HEK293 (cell line): Measurements from ENCODE around the gene UTP18.

Experiments used
- CTCF ChIA-PET: fragments of 350-600 bp; formaldehyde crosslinking; extraction: SDS; loops from one replicate; lab custom pipeline; 2021; ENCODE audit warnings: antibody characterized with exemption; lab: Yijun Ruan, JAX
- POLR2A ChIA-PET: fragments of 300-600 bp; formaldehyde crosslinking; extraction: SDS; loops from one replicate; lab custom pipeline; 2020; ENCODE audit warnings: antibody characterized with exemption, inconsistent platforms; lab: Yijun Ruan, JAX
- H3K27ac ChIP-seq: fragments of 200-500 bp; sonication (Bioruptor generic); 2 replicates; pipeline ENCODE4 v1.5.1; 2014; ENCODE audit warnings: low read depth, low read length, control low read depth, inconsistent platforms; ENCODE audit errors: extremely low read depth
- H3K36me3 ChIP-seq, 2 experiments: fragments of 200-500 bp in 1 of 2; sonication (Bioruptor generic) in 1 of 2; 1 replicate in 1 of 2; 2 replicates in 1 of 2; pipeline ENCODE4 v1.5.1; 2014 to 2017; ENCODE audit warnings: inconsistent platforms in 2 of 2, low read length in 2 of 2; ENCODE audit not compliant: control insufficient read depth in 2 of 2, insufficient read depth in 1 of 2
- H3K4me1 ChIP-seq: fragments of 200-500 bp; sonication (Bioruptor generic); 2 replicates; pipeline ENCODE4 v1.5.1; 2014; ENCODE audit warnings: mild to moderate bottlenecking, low read length, inconsistent platforms; ENCODE audit not compliant: control insufficient read depth, insufficient read depth
- H3K4me3 ChIP-seq: 2 replicates; pipeline ENCODE4 v1.5.1; 2011; ENCODE audit warnings: low read depth, mild to moderate bottlenecking, control low read depth, low read length, moderate library complexity
- H3K9me3 ChIP-seq: fragments of 200-500 bp; sonication (Bioruptor generic); 2 replicates; pipeline ENCODE4 v1.5.1; 2014; ENCODE audit warnings: low read depth, low read length, inconsistent platforms; ENCODE audit not compliant: control insufficient read depth, insufficient read depth
- GFI1B ChIP-seq: fragments of 450-650 bp; formaldehyde crosslinking; IDR thresholded peaks from 2 replicates; pipeline ENCODE4 v1.5.1; 2016; ENCODE audit warnings: missing biosample characterization, missing genetic modification characterization
- GLIS1 ChIP-seq: fragments of 450-650 bp; formaldehyde crosslinking; IDR thresholded peaks from 2 replicates; pipeline ENCODE4 v1.5.1; 2016; ENCODE audit warnings: missing biosample characterization, missing genetic modification characterization
- KLF10 ChIP-seq: fragments of 450-650 bp; IDR thresholded peaks from 2 replicates; pipeline ENCODE4 v1.5.1; 2018; ENCODE audit warnings: missing biosample characterization, mild to moderate bottlenecking, missing genetic modification characterization
- KLF8 ChIP-seq: fragments of 450-650 bp; formaldehyde crosslinking; IDR thresholded peaks from 2 replicates; pipeline ENCODE4 v1.5.1; 2016; ENCODE audit warnings: missing biosample characterization, missing genetic modification characterization
- MYNN ChIP-seq: fragments of 450-650 bp; formaldehyde crosslinking; IDR thresholded peaks from 2 replicates; pipeline ENCODE4 v1.5.1; 2016; ENCODE audit warnings: missing biosample characterization, missing genetic modification characterization, borderline replicate concordance
- PRDM2 ChIP-seq: fragments of 450-650 bp; formaldehyde crosslinking; IDR thresholded peaks from 2 replicates; pipeline ENCODE4 v1.5.1; 2016; ENCODE audit warnings: missing biosample characterization, missing genetic modification characterization, borderline replicate concordance
- SP2 ChIP-seq: fragments of 450-650 bp; formaldehyde crosslinking; IDR thresholded peaks from 2 replicates; pipeline ENCODE4 v1.5.1; 2016; ENCODE audit warnings: missing biosample characterization, missing genetic modification characterization
- TRIM28 ChIP-seq: IDR thresholded peaks from 2 replicates; pipeline ENCODE4 v1.6.1; 2011; ENCODE audit warnings: low read length, control low read depth, borderline replicate concordance
- ZBTB20 ChIP-seq: fragments of 450-650 bp; formaldehyde crosslinking; IDR thresholded peaks from 2 replicates; pipeline ENCODE4 v1.5.1; 2016; ENCODE audit warnings: missing biosample characterization, missing genetic modification characterization
- ZNF114 ChIP-seq: fragments of 450-650 bp; formaldehyde crosslinking; IDR thresholded peaks from 2 replicates; pipeline ENCODE4 v1.5.0; 2017; ENCODE audit warnings: missing biosample characterization, missing genetic modification characterization
- ZNF211 ChIP-seq: fragments of 450-650 bp; formaldehyde crosslinking; IDR thresholded peaks from 2 replicates; pipeline ENCODE4 v1.5.1; 2016; ENCODE audit warnings: low read depth, missing biosample characterization, missing genetic modification characterization
- ZNF23 ChIP-seq: fragments of 450-650 bp; formaldehyde crosslinking; IDR thresholded peaks from 2 replicates; pipeline ENCODE4 v1.5.1; 2016; ENCODE audit warnings: missing biosample characterization, missing genetic modification characterization, borderline replicate concordance
- ZNF24 ChIP-seq: fragments of 450-650 bp; formaldehyde crosslinking; IDR thresholded peaks from 2 replicates; pipeline ENCODE4 v1.5.1; 2016; ENCODE audit warnings: missing biosample characterization, missing genetic modification characterization
- ZNF274 ChIP-seq, 2 experiments: fragments of 200-500 bp in 1 of 2; fragments of 450-650 bp in 1 of 2; sonication (Bioruptor generic) in 1 of 2; formaldehyde crosslinking in 1 of 2; IDR thresholded peaks; 2 replicates each; pipeline versions ENCODE4 v1.5.1 to v1.6.1; 2014 to 2016; ENCODE audit warnings: borderline replicate concordance in 1 of 2, inconsistent platforms in 1 of 2, low read length in 1 of 2, missing biosample characterization in 1 of 2, missing genetic modification characterization in 1 of 2
- ZNF292 ChIP-seq: fragments of 450-650 bp; formaldehyde crosslinking; IDR thresholded peaks from 2 replicates; pipeline ENCODE4 v1.5.1; 2016; ENCODE audit warnings: low read depth, missing biosample characterization, missing genetic modification characterization, borderline replicate concordance
- ZNF302 ChIP-seq: fragments of 450-650 bp; formaldehyde crosslinking; IDR thresholded peaks from 2 replicates; pipeline ENCODE4 v1.5.1; 2016; ENCODE audit warnings: missing biosample characterization, missing genetic modification characterization, low read depth
- ZNF350 ChIP-seq: fragments of 450-650 bp; formaldehyde crosslinking; IDR thresholded peaks from 2 replicates; pipeline ENCODE4 v1.5.0; 2017; ENCODE audit warnings: missing biosample characterization, mild to moderate bottlenecking, missing genetic modification characterization
- ZNF561 ChIP-seq: fragments of 450-650 bp; IDR thresholded peaks from 2 replicates; pipeline ENCODE4 v1.5.1; 2018; ENCODE audit warnings: missing biosample characterization, missing genetic modification characterization, borderline replicate concordance
- ZNF639 ChIP-seq: fragments of 450-650 bp; formaldehyde crosslinking; IDR thresholded peaks from 2 replicates; pipeline ENCODE4 v1.5.1; 2016; ENCODE audit warnings: missing biosample characterization, missing genetic modification characterization
- ZNF658 ChIP-seq: fragments of 450-650 bp; formaldehyde crosslinking; IDR thresholded peaks from 2 replicates; pipeline ENCODE4; 2016; ENCODE audit warnings: missing biosample characterization, missing genetic modification characterization
- ZNF776 ChIP-seq: fragments of 450-650 bp; formaldehyde crosslinking; IDR thresholded peaks from 2 replicates; pipeline ENCODE4 v1.5.0; 2017; ENCODE audit warnings: missing biosample characterization, missing genetic modification characterization, borderline replicate concordance
- ZNF777 ChIP-seq: fragments of 450-650 bp; formaldehyde crosslinking; IDR thresholded peaks from 2 replicates; pipeline ENCODE4 v1.5.1; 2017; ENCODE audit warnings: missing biosample characterization, missing genetic modification characterization, borderline replicate concordance
- ZXDB ChIP-seq: fragments of 450-650 bp; formaldehyde crosslinking; IDR thresholded peaks from 2 replicates; pipeline ENCODE4 v1.5.1; 2016; ENCODE audit warnings: missing biosample characterization, missing genetic modification characterization

UTP18 gene

GRCh38 chr17:51255673-51256072 lies 4.7 kb upstream of the UTP18 start:
- CTCF ChIA-PET: no interaction called here
- H3K4me1 ChIP-seq: peaks cover 4% of the 10 kb centered on the region
- no peak for TF ChIP-seq PRDM2
- TF ChIP-seq ZNF114 (tag by site-specific recombination): no peak
- TF ChIP-seq ZNF274 (IDR thresholded peaks at IDR 0.05; ENCODE audit: low read length): no peak
- no peak for TF ChIP-seq ZNF274 (tag by site-specific recombination; IDR thresholded peaks at IDR 0.05; ENCODE audit: borderline replicate concordance)
- no peak for TF ChIP-seq KLF8
- TF ChIP-seq, all 188 proteins: peak for 0
- Histone ChIP-seq H3K36me3 (peaks cover 30 to 62% of the 10 kb centered on the region in 2 experiments), H3K27ac (no peak overlapping the region), H3K9me3 (no peaks in the 10 kb centered on the region), H3K4me3 (no peak overlapping the region)
- POLR2A ChIA-PET: no interaction called here

- Histone ChIP-seq H3K4me1 (peaks cover 4% of the 10 kb centered on the region), H3K9me3 (no peaks in the 10 kb centered on the region), H3K4me3 (no peak overlapping the region), H3K36me3 (peaks cover 30 to 62% of the 10 kb centered on the region in 2 experiments), H3K27ac (no peak overlapping the region)
- CTCF ChIA-PET: interaction anchor here (0.6 kb wide), 1 partner anchor 82 kb away, joined by 3 read pairs; no protein-coding TSS in a partner anchor
- POLR2A ChIA-PET: no interaction called here
- TF ChIP-seq GFI1B (tag by site-specific recombination) (no peak), TRIM28 (no peak), ZBTB20 (tag by site-specific recombination) (no peak), ZNF23 (tag by site-specific recombination) (no peak), ZXDB (tag by site-specific recombination) (no peak), ZNF639 (no peak), ZNF24 (tag by site-specific recombination) (no peak), SP2 (tag by site-specific recombination) (no peak), ZNF292 (tag by site-specific recombination) (no peak), GLIS1 (tag by site-specific recombination) (no peak), ZNF776 (tag by site-specific recombination) (no peak), ZNF777 (tag by site-specific recombination) (no peak), ZNF350 (no peak), ZNF561 (tag by site-specific recombination) (no peak), KLF10 (tag by site-specific recombination) (no peak), ZNF302 (tag by site-specific recombination) (no peak), ZNF211 (no peak), ZNF658 (tag by site-specific recombination) (no peak), MYNN (no peak)
Observed at GRCh38 chr17:51256101-51256500, 4.2 kb upstream of the UTP18 start.
